ENCODE data around the gene TSPAN4. TPM values are rescaled to one million over a fixed set of nuclear protein-coding genes. Genes with fewer than 3 reads are reported as not detected.
A peak's percentile ranks its signal among the peaks of the same experiment; 100 is the strongest.

Gene TSPAN4
- total RNA-seq, 4 donors from 2014 or later, result 81.4 to 156 (median 129) TPM

GRCh38 chr11:810040-810567, 32.5 kb upstream of the TSPAN4 start:
- WGBS, result under 1% methylated on average over 23 of the region's 55 CpGs
- intact Hi-C loops (cut with DNase I), result no loop called here
- TF ChIP-seq, protein P1, sequence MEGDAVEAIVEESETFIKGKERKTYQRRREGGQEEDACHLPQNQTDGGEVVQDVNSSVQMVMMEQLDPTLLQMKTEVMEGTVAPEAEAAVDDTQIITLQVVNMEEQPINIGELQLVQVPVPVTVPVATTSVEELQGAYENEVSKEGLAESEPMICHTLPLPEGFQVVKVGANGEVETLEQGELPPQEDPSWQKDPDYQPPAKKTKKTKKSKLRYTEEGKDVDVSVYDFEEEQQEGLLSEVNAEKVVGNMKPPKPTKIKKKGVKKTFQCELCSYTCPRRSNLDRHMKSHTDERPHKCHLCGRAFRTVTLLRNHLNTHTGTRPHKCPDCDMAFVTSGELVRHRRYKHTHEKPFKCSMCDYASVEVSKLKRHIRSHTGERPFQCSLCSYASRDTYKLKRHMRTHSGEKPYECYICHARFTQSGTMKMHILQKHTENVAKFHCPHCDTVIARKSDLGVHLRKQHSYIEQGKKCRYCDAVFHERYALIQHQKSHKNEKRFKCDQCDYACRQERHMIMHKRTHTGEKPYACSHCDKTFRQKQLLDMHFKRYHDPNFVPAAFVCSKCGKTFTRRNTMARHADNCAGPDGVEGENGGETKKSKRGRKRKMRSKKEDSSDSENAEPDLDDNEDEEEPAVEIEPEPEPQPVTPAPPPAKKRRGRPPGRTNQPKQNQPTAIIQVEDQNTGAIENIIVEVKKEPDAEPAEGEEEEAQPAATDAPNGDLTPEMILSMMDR (IDR thresholded peaks at IDR 0.05), result peak in 2 of 3 experiments; percentile 7 to 10
- no peak for TF ChIP-seq POLR2AphosphoS5 (IDR thresholded peaks at IDR 0.05)

DNA sequence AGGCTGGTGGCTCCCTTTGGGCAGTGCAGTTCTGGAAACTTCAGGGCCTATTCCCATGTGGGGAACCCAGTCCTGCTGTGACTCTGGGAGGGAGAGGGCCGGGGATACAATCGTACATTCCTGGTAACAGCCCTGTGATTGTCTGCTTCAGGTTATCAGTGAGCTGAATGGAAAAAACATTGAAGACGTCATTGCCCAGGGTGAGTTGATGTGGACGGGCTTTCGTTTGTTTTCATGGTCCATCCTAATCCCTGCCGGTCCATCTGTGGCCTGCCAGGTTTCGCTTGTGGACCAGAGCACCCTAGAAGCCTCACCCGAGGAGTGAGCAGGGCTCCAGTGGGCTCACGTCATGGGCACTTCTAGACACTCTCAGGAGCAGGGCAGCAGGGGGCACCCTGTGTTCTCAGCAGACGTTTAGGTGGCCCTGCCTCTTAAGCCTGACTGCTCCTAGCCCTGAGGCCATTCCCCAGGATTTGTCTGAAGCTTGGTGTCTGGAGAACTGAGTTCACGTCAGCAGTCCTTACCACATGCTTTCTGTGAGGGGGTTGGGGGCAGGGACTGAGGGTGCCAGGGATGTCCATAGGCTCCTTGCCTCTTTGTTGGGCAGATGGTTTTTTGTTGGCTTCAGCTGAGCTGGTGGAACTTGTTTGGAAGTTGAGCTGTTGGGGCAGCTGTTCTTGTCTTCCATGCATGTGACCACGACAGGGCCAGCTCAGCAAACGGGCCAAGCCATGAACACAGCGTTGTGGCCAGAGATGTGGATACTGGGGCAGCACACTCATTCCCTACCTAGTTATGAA, 31.0 kb upstream of the TSPAN4 start:
- Histone ChIP-seq H3K27me3 (no peaks in the 10 kb centered on the region), H3K27ac (replicated peaks in 1 of 4) (peak overlapping the region in 3 of 4 donors; percentile 6 to 99 (median 96)), H3K4me1 (peaks cover 26 to 39% (median 35%) of the 10 kb centered on the region in 4 donors), H3K36me3 (peaks cover 24 to 45% (median 40%) of the 10 kb centered on the region in 4 donors), H3K9me3 (no peaks in the 10 kb centered on the region), H3K4me3 (peak overlapping the region in 3 of 4 donors; percentile 87 to 98 (median 92))
- no peak for TF ChIP-seq POLR2A (IDR thresholded peaks at IDR 0.05; ENCODE audit: low read depth)
- TF ChIP-seq EP300 (IDR thresholded peaks at IDR 0.05), result no peak
- TF ChIP-seq, protein P1 (IDR thresholded peaks at IDR 0.05), result no peak
- intact Hi-C loops (cut with DNase I), result no loop called here
- WGBS, result 74% methylated on average over 11 of the region's 14 CpGs
- DNase-seq (ENCODE audit: extremely low spot score), result no peak

More at GRCh38 chr11:810040-810567, 32.5 kb upstream of the TSPAN4 start:
- H3K36me3 ChIP-seq, result peaks cover 24 to 41% (median 37%) of the 10 kb centered on the region in 4 donors
- H3K27me3 ChIP-seq, result no peaks in the 10 kb centered on the region
- H3K9me3 ChIP-seq, result no peaks in the 10 kb centered on the region
- no peak for DNase-seq (ENCODE audit: extremely low spot score)
- peak overlapping the region; percentile 89 to 99 (median 96) for H3K27ac ChIP-seq (replicated peaks in 1 of 4)
- peaks cover 31 to 51% (median 45%) of the 10 kb centered on the region in 4 donors for H3K4me1 ChIP-seq
- peak overlapping the region; percentile 87 to 98 (median 90) for H3K4me3 ChIP-seq

DNA sequence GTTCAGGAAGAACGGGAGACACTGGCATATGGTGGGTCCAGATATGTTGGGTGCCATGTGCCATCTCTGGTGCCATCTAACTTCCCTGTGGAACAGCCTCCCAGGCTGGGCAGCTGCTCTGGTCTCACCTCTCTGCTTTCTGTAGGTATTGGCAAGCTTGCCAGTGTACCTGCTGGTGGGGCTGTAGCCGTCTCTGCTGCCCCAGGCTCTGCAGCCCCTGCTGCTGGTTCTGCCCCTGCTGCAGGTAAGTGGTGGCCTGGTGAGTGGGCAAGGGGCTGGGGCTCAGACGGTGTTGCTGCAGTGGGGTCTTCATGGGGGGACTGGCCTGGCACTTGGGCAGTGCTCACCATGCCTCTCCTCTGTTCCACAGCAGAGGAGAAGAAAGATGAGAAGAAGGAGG, 30.3 kb upstream of the TSPAN4 start:
- no peak overlapping the region for H3K27ac ChIP-seq (replicated peaks in 1 of 4)
- intact Hi-C loops (cut with DNase I), result no loop called here
- WGBS, result 78% methylated on average over 2 of the region's 3 CpGs

GRCh38 chr11:813072-813455, 29.6 kb upstream of the TSPAN4 start:
- WGBS, result 97% methylated on average over 6 of the region's 6 CpGs
- no peak for DNase-seq (ENCODE audit: extremely low spot score)
- Histone ChIP-seq H3K4me1 (peaks cover 22 to 34% (median 33%) of the 10 kb centered on the region in 4 donors), H3K4me3 (no peak overlapping the region), H3K27me3 (no peaks in the 10 kb centered on the region), H3K36me3 (peaks cover 24 to 45% (median 40%) of the 10 kb centered on the region in 4 donors), H3K9me3 (no peaks in the 10 kb centered on the region), H3K27ac (replicated peaks in 1 of 4) (no peak overlapping the region)
- intact Hi-C loops (cut with DNase I), result no loop called here
- TF ChIP-seq, protein P1 (IDR thresholded peaks at IDR 0.05), result no peak
- TF ChIP-seq EP300 (IDR thresholded peaks at IDR 0.05), result no peak
- no peak for TF ChIP-seq POLR2AphosphoS5 (IDR thresholded peaks at IDR 0.05)
- TF ChIP-seq POLR2A (IDR thresholded peaks at IDR 0.05; ENCODE audit: low read depth), result no peak

More for the DNA sequence above, 30.3 kb upstream of the TSPAN4 start:
- Histone ChIP-seq H3K27me3 (no peaks in the 10 kb centered on the region), H3K9me3 (no peaks in the 10 kb centered on the region), H3K4me1 (peaks cover 26 to 39% (median 35%) of the 10 kb centered on the region in 4 donors), H3K36me3 (peaks cover 24 to 45% (median 40%) of the 10 kb centered on the region in 4 donors), H3K4me3 (no peak overlapping the region)
- TF ChIP-seq EP300 (IDR thresholded peaks at IDR 0.05) (no peak), POLR2A (IDR thresholded peaks at IDR 0.05; ENCODE audit: low read depth) (no peak), POLR2AphosphoS5 (IDR thresholded peaks at IDR 0.05) (no peak)
- TF ChIP-seq, protein P1 (IDR thresholded peaks at IDR 0.05), result no peak
- no peak for DNase-seq (ENCODE audit: extremely low spot score)

Measured in esophagus muscularis mucosa (tissue), 4 donors.